GM10266 (cell line): Measurements from ENCODE around the gene GRIP1.

Source experiments
- DNase-seq: peaks from one replicate; pipeline ENCODE4 v3.0.0; 2012; ENCODE audit errors: extremely low spot score
- TF ChIP-seq, protein P1 (sequence below): IDR thresholded peaks from 2 replicates; pipeline ENCODE4 v1.5.1; 2012; ENCODE audit warnings: mild to moderate bottlenecking, low read depth; ENCODE audit not compliant: control insufficient read depth, insufficient read depth; ENCODE audit errors: missing control alignments

Gene GRIP1

DNA sequence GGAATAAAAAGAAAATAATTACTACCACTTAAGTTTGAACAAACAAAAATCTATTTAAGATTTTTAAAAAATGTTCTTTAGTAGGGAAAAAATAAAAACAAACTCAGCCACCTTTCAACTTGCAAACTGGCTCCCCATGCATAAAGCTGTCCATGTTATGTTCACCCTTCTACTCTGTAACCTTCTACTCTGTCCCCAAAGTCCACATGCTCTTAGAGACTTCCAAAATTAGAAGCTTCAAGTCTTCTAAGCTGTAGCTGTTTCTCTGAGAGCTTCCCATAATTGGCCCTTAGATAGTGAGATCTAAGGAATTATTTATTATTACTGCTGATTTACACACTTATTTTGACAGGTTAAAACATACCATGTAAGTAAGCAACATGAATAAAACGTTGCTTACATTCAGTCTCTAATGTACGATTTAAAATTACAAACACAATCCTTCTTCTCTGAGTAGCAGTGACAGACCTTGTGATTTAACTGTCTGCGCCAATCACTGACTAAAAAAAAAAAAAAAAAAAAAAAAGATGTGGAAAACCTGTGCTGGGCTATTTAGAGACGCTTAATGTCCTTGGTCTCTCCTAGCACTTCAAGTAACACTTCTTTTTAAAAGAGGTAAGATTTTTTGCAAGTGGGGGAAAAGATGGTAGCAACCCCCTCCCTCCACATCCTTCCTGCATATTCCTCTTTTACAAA lies 28.3 kb upstream of the GRIP1 start:
- TF ChIP-seq, protein P1, sequence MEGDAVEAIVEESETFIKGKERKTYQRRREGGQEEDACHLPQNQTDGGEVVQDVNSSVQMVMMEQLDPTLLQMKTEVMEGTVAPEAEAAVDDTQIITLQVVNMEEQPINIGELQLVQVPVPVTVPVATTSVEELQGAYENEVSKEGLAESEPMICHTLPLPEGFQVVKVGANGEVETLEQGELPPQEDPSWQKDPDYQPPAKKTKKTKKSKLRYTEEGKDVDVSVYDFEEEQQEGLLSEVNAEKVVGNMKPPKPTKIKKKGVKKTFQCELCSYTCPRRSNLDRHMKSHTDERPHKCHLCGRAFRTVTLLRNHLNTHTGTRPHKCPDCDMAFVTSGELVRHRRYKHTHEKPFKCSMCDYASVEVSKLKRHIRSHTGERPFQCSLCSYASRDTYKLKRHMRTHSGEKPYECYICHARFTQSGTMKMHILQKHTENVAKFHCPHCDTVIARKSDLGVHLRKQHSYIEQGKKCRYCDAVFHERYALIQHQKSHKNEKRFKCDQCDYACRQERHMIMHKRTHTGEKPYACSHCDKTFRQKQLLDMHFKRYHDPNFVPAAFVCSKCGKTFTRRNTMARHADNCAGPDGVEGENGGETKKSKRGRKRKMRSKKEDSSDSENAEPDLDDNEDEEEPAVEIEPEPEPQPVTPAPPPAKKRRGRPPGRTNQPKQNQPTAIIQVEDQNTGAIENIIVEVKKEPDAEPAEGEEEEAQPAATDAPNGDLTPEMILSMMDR = no peak
- DNase-seq = no peak

DNA sequence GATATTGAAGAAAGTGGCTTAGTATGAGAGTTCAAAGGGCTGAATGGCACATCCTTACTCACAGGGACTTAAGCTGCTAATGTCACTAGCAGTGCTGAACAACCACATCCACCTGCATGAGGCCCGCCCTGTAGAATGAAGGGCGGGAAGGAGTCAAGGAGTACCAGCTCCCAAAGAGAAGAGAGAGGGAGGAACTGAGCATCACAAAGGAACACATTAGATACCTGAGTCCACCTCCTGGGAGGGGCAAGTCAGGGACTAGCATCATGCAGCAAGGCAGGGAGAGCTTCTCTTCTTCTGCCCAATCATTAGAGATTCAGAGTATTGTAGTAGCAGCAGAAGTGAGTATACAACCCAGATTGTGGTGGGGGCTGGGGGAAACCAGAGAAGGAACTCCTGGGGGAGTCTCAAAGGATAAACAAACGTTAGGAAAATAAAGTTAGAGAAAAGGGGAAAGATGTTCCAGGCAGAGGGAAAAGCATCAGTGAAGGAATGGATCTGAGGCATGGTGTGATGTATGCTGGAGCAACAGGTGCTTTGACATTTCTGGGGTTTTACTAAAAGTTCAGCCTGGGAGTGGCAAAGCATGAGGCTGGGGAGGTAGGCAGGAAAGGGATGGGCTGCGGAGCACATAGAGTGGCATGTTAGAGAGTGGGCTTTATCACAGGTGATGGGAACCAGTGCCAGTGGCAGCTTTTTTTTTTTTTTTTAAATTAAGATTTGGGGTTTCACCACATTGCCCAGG lies 21.0 kb upstream of the GRIP1 start:
- TF ChIP-seq, protein P1 = no peak
- DNase-seq = no peak

GRCh38 chr12:66698558-66698957 lies 19.7 kb upstream of the GRIP1 start:
- DNase-seq = no peak
- TF ChIP-seq, protein P1 = no peak

DNA sequence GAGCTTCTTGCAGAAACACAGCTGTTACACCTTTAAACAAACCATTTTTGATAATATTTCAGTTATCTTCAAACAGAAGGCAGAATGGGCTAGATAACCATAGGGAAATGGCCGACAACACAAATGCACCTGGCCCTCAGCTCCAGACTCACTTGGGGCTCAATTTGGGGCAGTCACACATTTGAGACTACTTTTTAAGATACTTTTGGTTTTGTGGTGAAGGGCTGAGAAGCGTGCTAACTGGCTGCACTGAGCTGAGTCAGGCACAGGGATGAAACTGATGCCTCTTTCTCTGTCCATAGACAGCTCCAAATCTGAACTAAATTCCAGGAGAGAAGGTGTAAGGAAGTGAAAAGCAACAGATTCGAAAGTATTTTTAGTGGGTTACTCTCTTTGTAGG lies 18.5 kb upstream of the GRIP1 start:
- DNase-seq = no peak
- TF ChIP-seq, protein P1 = no peak

GRCh38 chr12:66694666-66695613 lies 16.1 kb upstream of the GRIP1 start:
- TF ChIP-seq, protein P1 = no peak
- no peak for DNase-seq

- DNase-seq = peak; percentile 43
- TF ChIP-seq, protein P1 = peak; percentile 59
These were observed 15.1 kb upstream of the GRIP1 start for GRCh38 chr12:66693901-66694513.
